ENCODE data around the gene RNF182.

Gene RNF182

GRCh38 chr6:13987400-13987865, 62.7 kb downstream of the RNF182 start:
- DNase-seq (ENCODE audit: low read depth) = no peak
- no peak overlapping the region for H3K4me3 ChIP-seq (ENCODE audit: control insufficient read depth, low read depth, low read length)
- TF ChIP-seq CTCF (conservative IDR thresholded peaks at IDR 0.05; ENCODE audit: control insufficient read depth, insufficient read depth, low read depth, low read length) = no peak

DNA sequence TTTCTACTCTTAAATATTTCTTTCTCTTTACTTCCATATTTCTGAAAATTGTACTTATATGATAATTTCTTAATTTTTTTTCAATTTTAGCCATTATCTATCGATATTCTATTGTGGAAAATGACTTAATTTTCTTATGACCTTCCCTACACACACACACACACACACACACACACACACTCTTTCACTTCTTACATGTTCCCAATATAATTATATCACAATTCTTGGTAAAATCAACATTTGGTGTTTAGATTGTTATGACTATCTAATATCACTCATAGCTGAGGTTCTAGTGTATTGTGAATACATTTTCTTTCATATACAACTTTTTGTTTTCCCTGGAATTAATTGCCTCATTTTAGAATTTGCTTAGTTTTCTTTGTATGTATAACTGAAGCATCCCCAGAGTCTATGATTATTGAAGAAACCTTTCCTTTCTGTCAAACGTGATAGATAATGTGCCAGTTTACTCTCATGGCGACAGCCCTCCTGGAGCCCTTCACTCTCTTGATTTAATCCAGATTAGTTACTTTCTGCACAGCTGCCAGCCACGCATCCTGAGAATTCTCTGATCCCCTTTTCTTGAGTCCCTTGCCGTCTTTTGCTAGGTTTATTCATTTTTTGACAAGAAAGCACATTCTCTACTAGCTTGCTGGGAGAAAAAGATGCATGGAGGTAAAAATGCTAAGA, 63.4 kb downstream of the RNF182 start:
- no peak for DNase-seq (ENCODE audit: low read depth)
- TF ChIP-seq CTCF (conservative IDR thresholded peaks at IDR 0.05; ENCODE audit: control insufficient read depth, insufficient read depth, low read depth, low read length) = no peak
- no peak overlapping the region for H3K4me3 ChIP-seq (ENCODE audit: control insufficient read depth, low read depth, low read length)

GRCh38 chr6:13988908-13989307, 64.2 kb downstream of the RNF182 start:
- no peak for TF ChIP-seq CTCF (conservative IDR thresholded peaks at IDR 0.05; ENCODE audit: control insufficient read depth, insufficient read depth, low read depth, low read length)
- no peak overlapping the region for H3K4me3 ChIP-seq (ENCODE audit: control insufficient read depth, low read depth, low read length)

GRCh38 chr6:13989496-13990144, 64.9 kb downstream of the RNF182 start:
- TF ChIP-seq CTCF (conservative IDR thresholded peaks at IDR 0.05; ENCODE audit: control insufficient read depth, insufficient read depth, low read depth, low read length) = no peak
- H3K4me3 ChIP-seq (ENCODE audit: control insufficient read depth, low read depth, low read length) = no peak overlapping the region
- peak; percentile 8 for DNase-seq (ENCODE audit: low read depth)

More at GRCh38 chr6:13988908-13989307, 64.2 kb downstream of the RNF182 start:
- DNase-seq (ENCODE audit: low read depth) = no peak

DNA sequence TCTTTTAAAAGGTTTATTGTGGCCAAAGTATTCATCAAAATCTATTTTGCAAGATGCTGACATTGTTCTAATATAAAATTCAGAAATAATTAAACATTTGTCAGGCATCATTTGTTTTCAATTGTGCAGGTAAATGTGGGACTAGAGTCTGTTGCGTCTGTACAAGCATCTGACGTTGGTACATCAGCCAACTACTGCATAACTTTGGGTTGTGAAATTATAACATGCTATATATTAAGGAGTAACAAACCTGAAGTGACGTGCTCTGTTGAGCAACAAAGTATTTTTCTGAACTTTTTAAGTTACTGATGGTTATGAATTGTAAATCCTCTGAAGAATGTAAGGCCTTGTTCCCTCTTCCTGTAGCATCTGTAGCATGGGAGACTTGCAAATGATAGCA, 66.0 kb downstream of the RNF182 start:
- no peak for TF ChIP-seq CTCF (conservative IDR thresholded peaks at IDR 0.05; ENCODE audit: control insufficient read depth, insufficient read depth, low read depth, low read length)
- H3K4me3 ChIP-seq (ENCODE audit: control insufficient read depth, low read depth, low read length) = no peak overlapping the region
- DNase-seq (ENCODE audit: low read depth) = peak; percentile 4

DNA sequence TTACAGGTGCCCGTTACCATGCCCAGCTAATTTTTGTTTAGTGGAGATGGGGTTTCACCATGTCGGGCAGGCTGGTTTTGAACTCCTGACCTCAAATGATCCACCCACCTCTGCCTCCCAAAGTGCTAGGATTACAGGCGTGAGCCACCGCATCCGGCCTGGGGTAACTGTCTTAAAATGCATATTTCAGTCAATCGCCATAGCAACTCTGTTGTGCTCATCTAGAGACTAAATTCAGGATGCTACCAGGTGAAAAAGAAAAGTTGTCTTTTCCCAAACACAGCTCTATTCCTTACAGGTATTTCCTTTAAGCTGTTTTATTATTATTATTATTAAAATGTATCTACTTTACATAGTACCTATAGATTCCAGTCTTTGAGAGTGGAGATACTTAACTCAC, 66.6 kb downstream of the RNF182 start:
- H3K4me3 ChIP-seq (ENCODE audit: control insufficient read depth, low read depth, low read length) = no peak overlapping the region
- TF ChIP-seq CTCF (conservative IDR thresholded peaks at IDR 0.05; ENCODE audit: control insufficient read depth, insufficient read depth, low read depth, low read length) = no peak
- no peak for DNase-seq (ENCODE audit: low read depth)
